DMS79 (cell line): ENCODE results near the gene CCDC169.
"Not testable (repeated sequence)": the region's sequence is repeated elsewhere in the genome, so short reads cannot be mapped to it uniquely, and the experiment has no call there.

Experiments used
- DNase-seq: peaks from one replicate; lab custom pipeline; 2025; lab: John Stamatoyannopoulos, UW

Gene CCDC169

DNA sequence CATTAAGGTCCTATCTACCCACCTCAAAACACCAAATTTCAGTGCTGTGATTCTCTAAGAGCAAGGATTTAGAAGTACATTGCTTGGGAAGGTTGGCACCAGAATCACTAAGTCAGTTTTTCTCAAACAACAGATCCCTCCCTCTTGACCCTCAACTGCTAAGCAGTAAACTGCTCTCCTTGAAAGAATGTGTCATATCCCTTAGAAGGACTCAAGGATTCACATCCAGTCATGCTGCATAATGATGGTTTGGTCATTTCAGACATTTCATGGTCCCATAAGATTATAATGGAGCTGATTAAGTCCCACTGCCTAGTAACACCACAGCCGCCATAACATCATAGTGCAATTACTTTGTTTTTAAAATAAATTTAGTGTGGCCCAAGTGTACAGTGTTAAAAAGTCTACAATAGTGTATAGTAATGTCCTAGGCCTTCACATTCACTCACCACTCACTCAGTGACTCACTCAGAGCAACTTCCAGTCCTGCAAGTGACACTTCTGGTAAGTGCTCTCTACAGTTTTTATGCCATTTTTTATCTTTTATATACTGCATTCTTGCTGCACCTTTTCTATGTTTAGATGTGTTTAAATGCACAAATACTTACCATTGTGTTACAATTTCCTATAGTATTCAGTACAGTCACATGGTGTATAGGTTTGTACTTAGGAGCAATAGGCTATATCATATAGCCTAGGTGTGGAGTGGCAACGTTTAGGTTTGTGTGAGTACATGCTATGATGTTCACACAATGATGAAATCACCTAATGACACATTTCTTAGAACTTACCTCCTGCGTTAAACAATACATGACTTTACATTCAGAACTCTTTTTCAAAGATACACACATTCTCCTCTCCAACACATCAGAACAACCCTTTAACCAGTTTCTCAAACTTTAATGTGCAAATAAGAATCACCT, 15.7 kb upstream of the CCDC169 start:
- DNase-seq, result no peak

DNA sequence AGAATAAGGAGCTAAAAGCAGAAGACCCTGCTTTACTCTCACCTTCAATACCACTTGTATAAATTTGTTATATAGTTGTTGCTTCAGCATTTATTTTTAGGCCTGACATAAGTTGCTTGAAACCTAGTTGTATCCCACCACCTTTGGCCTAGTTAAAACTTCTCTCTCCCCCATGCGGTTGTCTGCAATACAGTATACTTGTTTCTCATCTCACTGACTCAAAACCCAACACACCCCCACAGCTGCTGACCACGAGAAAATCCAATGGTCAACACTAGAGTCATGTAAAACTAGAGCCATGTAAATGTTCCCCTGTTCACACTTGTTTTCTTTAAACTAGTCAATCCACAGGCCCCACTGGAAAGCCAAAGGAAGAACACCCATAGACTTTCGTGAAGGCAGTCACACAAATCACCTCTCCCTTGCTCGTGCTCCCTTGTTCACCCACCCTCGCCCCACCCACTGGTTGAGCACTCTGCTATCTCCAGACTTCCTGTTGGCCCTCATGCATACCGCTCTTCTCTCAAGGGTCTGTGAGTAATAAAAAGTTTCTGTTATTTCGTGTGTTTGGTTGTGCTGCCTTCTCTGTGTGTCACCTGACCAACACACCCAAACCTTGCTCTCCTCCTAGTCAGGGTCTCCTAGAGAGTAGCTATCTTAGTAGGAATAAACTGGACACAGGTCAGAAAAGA, 12.9 kb upstream of the CCDC169 start:
- no peak for DNase-seq

DNA sequence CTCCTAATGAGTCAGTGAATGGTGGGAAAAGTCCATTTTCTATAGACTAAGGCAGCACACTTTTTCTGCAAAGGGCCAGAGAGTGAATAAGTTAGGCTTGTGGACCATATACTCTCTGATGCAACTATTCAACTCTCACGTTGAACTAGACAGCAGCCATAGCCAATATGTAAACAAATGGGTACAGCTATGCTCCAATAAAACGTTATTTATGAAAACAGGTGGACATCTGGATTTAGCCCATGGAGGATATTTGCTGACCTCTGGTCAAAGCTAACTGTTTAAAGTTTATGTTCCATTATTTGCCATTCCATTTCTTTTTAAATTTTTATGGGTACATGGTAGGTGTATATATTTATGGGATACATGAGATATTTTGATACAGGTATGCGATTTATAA, 4.7 kb upstream of the CCDC169 start:
- no peak for DNase-seq

DNA sequence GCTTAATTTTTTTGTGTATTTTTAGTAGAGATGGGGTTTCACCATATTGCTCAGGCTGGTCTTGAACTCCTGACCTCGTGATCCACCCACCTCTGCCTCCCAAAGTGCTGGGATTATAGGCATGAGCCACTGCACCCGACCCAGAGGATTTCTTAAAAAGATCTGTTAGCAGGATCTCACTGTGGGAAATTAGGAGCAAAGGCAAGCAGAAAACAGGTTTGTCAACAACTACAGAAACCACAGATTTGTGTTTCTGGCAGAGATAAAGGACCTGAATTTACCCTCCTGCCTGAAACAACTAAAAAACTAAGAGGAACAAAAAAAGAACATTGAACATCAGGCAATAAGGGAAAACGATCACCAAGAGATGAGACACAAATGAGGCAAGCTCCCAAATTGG, 1.9 kb upstream of the CCDC169 start:
- not testable (repeated sequence) for DNase-seq

DNA sequence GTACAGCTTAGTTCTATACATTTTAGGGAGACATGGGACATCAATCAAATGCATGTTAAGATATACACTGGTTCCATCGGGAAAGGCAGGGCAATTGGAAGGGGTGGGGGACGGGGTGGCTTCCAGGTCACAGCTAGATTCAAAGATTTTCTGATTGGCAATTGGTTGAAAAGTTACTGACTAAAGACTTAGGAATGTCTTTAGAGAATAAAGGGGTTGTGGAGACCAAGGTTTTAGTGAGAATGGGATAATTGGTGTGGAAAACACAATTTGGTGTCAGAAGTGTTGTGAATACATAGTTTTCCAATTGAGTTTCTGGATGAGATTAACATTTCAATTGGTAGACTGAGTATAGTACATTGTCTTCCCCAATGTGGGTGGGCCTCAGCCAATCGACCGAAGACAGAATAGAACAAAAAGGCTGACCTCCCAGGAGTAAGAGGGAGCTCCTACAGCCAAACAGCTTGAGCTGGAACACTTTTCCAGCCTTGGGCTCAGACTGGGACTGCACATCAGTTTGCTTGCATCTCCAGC, 988 bp upstream of the CCDC169 start:
- DNase-seq, result no peak

DNA sequence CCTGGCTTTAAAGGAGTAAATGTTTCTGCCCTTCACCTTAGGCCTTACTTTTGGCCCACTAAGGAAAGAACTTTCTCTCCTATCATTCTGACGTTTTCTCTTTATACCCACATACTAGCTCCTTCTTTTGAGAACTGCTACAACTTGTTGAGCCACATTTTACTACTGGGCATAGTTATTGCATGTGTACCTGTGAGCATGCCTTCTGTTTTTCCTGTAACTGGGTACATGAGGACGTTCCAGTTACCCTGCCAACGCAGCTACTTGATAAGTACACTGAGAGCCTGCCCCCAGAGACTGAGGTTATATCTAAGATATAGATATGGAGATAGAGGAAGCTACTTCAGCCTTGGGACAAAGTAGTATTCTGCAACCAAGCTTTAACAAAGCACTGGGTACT, 3.5 kb downstream of the CCDC169 start:
- no peak for DNase-seq

DNA sequence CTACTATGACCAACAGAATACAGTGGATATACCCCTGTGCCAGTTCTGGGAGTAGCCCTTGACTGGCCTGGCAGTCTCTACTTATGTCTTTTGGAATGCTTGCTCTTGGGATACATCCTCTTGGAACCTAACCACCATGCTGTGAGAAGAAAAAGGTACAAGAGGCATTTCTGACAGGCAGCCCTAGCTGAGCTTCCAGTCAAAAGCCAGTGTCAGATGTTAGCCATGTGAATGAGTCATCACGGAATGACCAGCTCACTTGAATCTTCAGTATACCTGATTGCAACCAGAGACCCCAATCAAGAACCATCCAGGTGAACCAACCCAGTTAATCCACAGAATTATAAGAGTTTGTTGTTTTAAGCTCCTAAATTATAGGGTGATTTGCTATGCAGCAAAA, 4.1 kb downstream of the CCDC169 start:
- no peak for DNase-seq

DNA sequence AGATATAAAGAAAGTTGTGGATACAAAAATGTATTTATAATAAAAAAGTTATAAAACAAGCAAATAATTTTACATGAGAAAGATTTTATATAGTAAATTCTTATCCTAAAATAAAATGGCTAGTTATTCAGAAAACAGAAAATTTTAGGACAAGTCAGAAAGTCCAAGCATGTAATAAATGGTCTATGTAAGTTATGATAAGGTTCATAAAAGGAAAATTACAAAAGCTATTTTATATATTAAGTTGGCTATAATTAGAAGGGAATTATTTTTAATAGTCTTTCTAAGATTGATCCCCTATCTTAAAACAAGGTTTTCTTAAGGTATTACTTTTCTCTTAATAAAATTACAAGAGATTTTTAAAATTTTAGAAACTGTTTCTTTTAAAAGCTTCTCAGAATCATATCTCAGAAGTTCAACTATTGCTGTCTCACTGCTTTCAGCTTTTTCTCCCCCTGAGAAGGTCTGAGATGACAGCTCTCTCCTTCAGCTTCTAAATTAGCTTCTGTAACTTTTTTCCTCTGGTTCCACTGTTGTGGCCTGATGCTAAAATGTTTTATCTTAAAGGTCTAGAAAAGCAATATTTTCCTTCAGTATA, 8.7 kb downstream of the CCDC169 start:
- DNase-seq, result no peak

DNA sequence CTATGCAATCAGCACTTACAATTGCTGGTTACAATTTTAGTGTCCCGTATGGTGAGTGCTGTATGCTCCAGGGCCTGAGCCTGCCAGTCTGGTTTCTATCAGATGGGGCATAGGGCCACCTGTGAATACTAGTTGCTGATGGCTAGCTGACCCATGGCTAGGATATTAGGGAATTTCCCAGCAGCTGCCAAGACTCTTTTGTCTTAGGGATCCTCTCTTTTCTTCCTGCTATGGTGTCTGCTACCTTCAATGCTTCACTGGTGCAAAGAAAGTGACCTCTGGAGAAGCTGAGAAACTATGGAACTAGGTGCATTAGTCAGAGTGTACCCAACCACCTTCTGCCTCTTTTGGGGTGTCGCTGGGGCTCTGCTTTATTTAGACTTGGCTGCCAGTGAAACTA, 11.6 kb downstream of the CCDC169 start:
- DNase-seq, result no peak

DNA sequence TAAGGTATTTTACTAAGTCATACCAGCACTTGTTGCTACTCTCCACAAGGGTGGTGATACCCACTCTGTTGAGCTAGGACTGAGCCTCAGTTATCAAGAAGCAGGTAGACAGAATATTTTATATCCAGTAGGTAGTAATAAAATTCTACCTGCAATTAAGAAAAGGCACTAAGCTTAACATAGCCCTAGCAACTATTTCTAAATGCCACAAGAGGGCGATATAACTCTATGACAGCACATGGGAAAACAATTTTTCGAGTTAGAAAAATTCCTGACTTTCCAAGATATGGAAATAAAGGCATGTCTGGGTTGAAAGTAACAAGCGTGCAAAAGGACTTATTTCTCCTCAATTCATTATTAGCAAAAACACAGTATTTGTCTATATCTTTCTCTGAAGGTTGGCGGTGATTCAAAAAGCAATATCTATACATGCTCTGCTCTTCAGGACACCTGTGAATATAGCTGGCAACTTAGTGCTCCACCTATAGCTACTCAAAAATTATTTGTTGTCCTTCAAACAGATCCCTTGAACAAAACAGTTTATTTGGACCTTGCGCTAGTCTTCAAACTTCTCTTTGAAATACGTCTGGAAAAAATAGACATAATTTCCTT, 14.7 kb downstream of the CCDC169 start:
- DNase-seq, result no peak

DNA sequence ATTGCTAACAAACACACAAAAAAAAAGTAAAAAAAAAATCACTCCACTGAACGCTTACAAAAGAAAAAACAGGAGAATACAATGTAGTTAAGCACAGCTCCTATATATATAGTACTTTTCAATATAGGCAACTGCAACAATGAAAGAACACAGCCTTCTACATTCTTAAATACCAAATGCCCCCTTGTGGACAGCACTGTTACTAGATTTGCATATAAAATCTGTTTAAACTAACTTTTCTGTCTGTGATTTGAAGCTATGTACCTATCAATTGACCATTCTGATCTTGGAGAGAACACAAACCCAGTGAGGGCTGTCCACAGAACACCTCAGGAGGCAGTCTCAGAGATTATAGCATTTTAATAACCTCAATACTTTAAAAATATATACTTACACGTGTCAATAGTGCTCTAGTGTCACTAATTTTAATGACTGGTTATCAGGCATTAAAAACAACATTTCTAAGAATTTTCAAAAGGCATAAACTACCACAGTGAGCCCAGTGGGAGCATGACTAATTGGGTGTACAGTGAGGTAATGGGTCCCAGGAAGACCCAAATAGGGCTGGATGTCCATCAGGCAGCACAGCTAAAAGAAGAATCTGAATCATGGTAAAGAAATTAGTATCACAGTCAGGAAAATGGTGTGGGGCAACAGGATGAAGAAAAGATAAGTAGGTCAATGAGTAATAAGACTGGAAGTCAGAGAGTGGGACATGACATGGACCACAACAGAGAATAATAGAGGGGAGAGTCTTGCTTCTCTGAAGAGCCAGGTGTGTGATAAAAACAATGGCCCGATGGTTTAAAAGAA, 22.2 kb downstream of the CCDC169 start:
- DNase-seq, result no peak

DNA sequence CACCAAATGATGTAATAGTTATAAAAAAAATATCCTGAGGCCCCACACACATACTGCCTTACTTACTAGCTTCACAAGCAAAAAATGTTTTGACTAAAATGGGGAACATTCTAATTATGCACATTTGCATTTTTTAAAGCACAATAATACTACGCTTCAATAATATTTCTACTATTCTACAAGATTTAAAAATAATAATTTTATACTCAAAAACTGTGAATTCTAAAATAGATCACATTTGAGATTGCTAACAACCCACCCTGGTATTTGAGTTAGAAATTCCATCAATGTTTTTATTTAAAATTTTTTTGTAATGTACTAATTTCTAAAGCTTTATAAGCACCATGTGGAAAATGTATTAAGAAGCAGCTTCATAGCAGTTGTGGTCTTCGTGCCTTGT, 24.2 kb downstream of the CCDC169 start:
- DNase-seq, result no peak

DNA sequence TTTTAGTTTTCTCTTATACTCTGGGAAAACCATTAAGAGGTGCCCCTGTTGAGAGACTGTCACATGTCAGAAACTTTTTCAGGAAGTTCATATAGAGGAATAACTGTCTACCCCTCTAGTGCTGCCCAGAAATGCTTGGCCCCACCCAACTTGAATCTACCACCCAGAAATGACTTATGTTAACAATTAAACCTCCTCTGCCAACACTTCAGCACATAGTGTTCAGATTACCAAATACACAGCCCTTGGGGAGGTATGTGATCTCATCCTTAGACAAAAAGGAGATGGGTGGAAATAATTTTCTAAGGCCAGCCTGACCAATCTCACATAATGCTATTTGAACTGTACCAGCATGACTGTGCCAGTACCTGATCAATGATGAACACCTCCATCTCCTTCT, 35.6 kb downstream of the CCDC169 start:
- no peak for DNase-seq

DNA sequence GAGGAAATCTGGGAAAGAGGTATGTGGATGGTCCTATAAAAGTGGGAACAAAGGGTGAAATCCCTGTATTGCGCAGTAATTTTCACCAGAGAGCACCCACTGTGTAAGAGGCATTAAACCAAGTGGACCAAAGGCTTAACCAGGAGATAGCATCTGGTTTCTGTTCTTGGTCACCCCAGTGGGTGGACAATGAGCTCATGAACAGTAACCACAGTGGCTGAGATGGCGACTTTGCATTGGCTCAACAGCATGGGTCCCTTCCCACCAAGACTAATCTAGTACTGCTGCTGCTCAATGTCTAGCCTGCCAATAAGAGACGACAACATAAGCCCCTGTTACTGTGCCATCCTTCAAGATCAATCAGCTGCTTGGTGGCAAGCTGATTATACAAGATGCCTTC, 36.6 kb downstream of the CCDC169 start:
- no peak for DNase-seq

DNA sequence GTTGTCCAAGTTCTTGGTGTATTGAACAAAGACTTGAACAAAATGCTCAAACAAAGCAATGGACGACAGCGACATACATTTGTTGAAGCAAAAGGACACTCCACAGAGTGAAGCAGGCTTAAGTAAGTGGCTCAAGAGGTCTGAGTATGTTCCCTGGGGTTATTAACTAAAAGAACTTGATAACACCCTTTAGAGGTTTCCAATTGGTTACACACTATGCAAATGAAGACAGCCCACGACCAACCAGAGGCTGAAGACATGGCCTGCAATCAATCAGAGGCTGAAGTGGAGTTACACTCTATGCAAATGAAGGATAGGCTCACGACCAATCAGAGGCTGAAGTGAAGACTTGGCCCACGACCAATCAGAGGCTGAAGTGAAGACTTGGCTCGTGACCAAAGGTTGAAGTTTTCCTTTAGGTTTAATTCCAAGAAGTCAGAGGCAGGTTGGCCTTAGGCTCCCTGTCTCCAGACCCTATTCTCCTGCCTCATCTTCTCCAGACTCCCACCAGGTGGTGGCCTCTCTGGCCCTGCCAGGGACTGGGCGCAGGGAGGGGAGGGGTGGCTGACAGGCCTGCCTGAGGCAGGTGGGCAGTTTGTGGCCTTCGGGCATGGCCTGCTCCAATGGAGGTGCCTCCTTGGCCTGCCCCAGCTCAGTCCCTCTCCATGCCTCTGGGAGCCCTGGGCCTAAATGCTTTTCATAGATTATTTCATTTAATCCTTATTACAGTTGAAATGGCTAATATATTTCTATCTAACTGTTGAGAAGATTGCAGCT, 38.1 kb downstream of the CCDC169 start:
- no peak for DNase-seq

DNA sequence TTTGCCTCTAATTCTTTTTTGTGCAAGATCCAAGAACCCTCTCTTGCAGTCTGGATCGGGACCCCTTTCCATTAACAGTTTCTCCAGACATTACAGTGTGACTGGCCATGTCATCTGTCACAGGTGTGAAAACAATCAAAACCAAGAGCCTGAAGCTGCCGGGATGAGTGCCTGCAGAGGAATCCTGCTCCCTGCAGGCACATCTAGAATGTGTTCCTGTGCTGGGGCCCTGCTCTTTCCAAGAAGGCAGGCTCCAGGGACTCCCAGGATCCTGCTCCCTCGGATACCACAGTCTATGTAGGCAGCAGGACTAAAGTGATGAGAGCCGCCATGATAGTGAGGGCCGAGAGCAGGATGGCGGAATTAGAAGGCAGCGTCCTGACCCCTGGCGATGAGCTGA, 38.8 kb downstream of the CCDC169 start:
- no peak for DNase-seq

DNA sequence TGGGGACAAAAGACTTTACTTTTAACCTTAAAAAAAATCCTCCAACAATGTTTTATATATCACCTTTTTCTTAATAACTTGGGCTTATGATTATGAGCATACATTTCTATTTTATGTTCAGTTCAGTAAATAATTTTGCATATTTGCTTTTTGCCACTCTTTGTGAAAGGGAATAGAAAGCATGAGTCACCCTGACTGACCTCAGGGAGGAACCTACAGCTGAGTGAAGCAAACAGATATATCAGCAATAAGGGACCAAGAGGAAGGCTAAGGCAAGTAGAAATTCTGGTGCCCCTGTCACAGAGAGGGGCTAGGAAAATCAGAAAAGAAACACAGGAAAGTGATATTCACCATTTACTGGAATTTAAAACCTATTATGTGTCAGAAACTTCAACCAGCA, 46.1 kb downstream of the CCDC169 start:
- no peak for DNase-seq

DNA sequence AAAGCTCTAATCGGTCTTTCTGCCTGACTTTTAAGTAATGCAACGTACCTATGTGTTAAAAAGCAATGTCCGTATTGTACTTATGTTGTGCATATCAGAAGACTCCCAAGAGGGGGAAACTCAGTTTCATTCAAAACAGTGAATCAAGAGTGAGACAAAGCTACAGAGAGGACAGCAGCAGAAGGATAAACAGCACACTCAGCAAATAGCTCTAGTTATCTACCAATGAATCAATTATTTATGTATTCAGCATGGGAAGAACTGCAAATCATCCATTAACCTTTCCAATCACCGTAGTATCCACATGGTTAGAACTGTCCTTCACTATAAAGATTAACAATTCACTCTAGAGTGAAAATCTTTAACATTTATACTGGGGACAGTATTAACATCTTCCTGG, 46.6 kb downstream of the CCDC169 start:
- DNase-seq, result no peak

DNA sequence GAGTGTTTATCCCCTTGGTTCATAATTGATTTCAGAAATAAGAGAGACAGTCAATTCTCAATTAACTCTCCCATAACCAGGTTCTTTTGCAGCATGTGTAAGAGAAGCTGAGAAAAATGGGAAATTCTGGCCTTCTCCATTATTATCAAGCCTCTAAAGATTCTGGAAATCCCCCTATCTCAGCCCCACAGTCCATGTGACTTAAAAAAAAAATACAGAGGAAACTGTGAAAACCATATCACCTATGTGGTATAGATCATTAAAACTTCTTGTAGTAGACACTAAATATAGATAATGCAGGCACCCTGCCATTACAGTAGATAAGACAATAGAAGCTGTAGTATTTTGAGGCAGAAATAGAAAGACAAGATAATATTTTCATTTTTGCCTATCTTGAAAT, 48.9 kb downstream of the CCDC169 start:
- no peak for DNase-seq

DNA sequence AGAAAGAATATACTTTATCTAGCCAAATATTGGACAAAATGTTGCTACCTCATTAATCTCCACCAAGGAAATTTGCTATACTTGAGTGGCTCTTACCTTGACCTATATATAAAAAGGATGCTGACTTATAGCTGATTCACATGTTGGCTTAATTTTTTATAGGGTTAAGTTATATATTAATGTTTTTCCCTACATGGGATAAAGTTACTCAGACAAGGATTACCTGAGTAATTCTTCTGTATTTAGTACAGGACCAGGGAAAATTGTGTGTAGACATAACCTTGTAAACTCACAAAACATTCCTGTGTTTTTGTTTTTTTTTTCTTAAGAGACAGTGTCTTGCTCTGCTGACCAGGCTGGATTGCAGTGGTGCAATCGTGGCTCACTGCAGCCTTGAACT, 52.6 kb downstream of the CCDC169 start:
- DNase-seq, result no peak

DNA sequence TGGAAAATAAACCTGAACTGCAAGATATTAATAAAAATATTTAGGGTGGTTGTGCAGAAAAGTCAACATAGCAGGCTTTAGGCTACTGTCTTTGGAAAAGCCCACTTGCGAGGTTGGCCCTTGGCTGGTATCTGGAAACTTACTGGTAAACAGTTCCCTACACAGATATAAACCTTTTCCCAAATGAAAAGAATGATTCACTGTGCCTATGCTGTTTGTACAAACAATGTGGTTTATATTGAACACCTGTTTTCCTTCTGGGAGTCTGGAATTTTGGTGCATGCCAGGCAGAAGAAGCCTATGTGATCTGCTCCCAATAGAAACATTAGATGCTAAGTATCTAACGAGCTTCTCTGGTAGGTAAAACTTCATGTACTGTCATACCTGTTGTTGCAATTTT, 53.5 kb downstream of the CCDC169 start:
- no peak for DNase-seq
